K562 (cell line): ENCODE data around the gene LY6G6F. TPM values are rescaled to one million over a fixed set of nuclear protein-coding genes. Genes with fewer than 3 reads are reported as not detected.

Experiments
- ARHGAP35 ChIP-seq: fragments of 450-650 bp; IDR thresholded peaks from 2 replicates; pipeline ENCODE4 v1.6.1; 2018; ENCODE audit not compliant: partially characterized antibody
- ATF7 ChIP-seq: fragments of 450-650 bp; IDR thresholded peaks from 2 replicates; pipeline ENCODE4 v1.7.1; 2014; ENCODE audit warnings: mild to moderate bottlenecking, moderate library complexity
- EHMT2 ChIP-seq: fragments of 450-650 bp; IDR thresholded peaks from 2 replicates; pipeline ENCODE4 v1.6.1; 2018; ENCODE audit warnings: antibody characterized with exemption
- GTF2A2 ChIP-seq: IDR thresholded peaks from 2 replicates; pipeline ENCODE4 v1.6.1; 2016; ENCODE audit warnings: mild to moderate bottlenecking, missing genetic modification characterization, missing compliant biosample characterization
- HMG20B ChIP-seq: fragments of 250-450 bp; sonication (Bioruptor Pico); IDR thresholded peaks from 2 replicates; pipeline ENCODE4 v1.5.0; 2021; ENCODE audit warnings: mild to moderate bottlenecking
- HOXB6 ChIP-seq: fragments of 250-450 bp; sonication (Bioruptor Pico); IDR thresholded peaks from 2 replicates; pipeline ENCODE4 v1.5.1; 2022; ENCODE audit warnings: mild to moderate bottlenecking, borderline replicate concordance
- LCOR ChIP-seq: sonication (generic); formaldehyde crosslinking; IDR thresholded peaks from 2 replicates; pipeline ENCODE4 v1.8.0; 2022; ENCODE audit warnings: mild to moderate bottlenecking, missing genetic modification reagents
- MTA3 ChIP-seq: fragments of 450-650 bp; formaldehyde crosslinking; IDR thresholded peaks from 2 replicates; pipeline ENCODE4 v1.6.1; 2017; ENCODE audit warnings: mild to moderate bottlenecking, borderline replicate concordance
- NFXL1 ChIP-seq: fragments of 450-650 bp; formaldehyde crosslinking; IDR thresholded peaks from 2 replicates; pipeline ENCODE4 v1.4.0; 2021; ENCODE audit warnings: mild to moderate bottlenecking
- RFX5 ChIP-seq: IDR thresholded peaks from 2 replicates; pipeline ENCODE4 v1.6.1; 2011; ENCODE audit warnings: low read depth, mild to moderate bottlenecking, improper control_type of control experiment, low read length
- SMARCB1 ChIP-seq: IDR thresholded peaks from 2 replicates; pipeline ENCODE4 v1.6.1; 2011; ENCODE audit warnings: improper control_type of control experiment, low read depth; ENCODE audit not compliant: insufficient read length
- TAF9B ChIP-seq: fragments of 450-650 bp; IDR thresholded peaks from 2 replicates; pipeline ENCODE4 v1.6.1; 2018; ENCODE audit warnings: mild to moderate bottlenecking; ENCODE audit not compliant: partially characterized antibody
- ZNF347 ChIP-seq: fragments of 450-650 bp; formaldehyde crosslinking; IDR thresholded peaks from 2 replicates; pipeline ENCODE4 v1.4.0; 2020; ENCODE audit warnings: low read depth, mild to moderate bottlenecking, moderate library complexity
- ZNF76 ChIP-seq: fragments of 250-450 bp; sonication (Bioruptor Pico); IDR thresholded peaks from 2 replicates; pipeline ENCODE4 v1.4.0; 2020; ENCODE audit warnings: mild to moderate bottlenecking, moderate library complexity, borderline replicate concordance
- polyA plus RNA-seq, 8 experiments: library from polyadenylated mRNA; depleted of rRNA in 4 of 8; stranded (reverse) in 5 of 8; unstranded in 3 of 8; fragments of >200 nt; fragmentation: Nextera tagmentation in 2 of 8; fragmentation: Illumina TruSeq in 1 of 8; extraction: Ambion mirVana in 2 of 8; extraction: Trizol in 1 of 8; gene quantifications; 2 replicates each; pipeline versions ENCODE4 v1.2.1 to v1.2.3, GENCODE V29; 2011 to 2014; ENCODE audit warnings: inconsistent platforms in 1 of 8, missing spikeins in 1 of 8
- total RNA-seq, 7 experiments: library from RNA; depleted of rRNA in 6 of 7; stranded (reverse); fragments of >200 nt in 6 of 7; fragmentation: Illumina TruSeq in 2 of 7; extraction: Trizol in 2 of 7; gene quantifications; 2 replicates each; pipeline versions ENCODE4 v1.2.1 to v1.2.3, GENCODE V29; 2011 to 2021; ENCODE audit warnings: low replicate concordance in 1 of 7
- TF ChIP-seq, protein P1 (sequence below), 2 experiments: fragments of 450-650 bp in 1 of 2; sonication (generic) in 1 of 2; formaldehyde crosslinking in 1 of 2; IDR thresholded peaks in 1 of 2; conservative IDR thresholded peaks in 1 of 2; 2 replicates each; pipeline versions ENCODE4 v1.6.1 to v1.8.1; 2016 to 2023; ENCODE audit warnings: mild to moderate bottlenecking in 2 of 2, moderate library complexity in 2 of 2, inconsistent platforms in 1 of 2, missing genetic modification reagents in 1 of 2
- TF ChIP-seq, protein P2 (sequence below): fragments of 250-450 bp; sonication (Bioruptor Pico); IDR thresholded peaks from 2 replicates; pipeline ENCODE4 v1.4.0; 2020
- TF ChIP-seq, protein P3 (sequence below), 3 experiments: IDR thresholded peaks in 2 of 3; conservative IDR thresholded peaks in 1 of 3; 2 replicates each; pipeline ENCODE4 v1.5.1; 2011 to 2012; ENCODE audit warnings: low read length in 3 of 3, mild to moderate bottlenecking in 3 of 3, control low read depth in 2 of 3, improper control_type of control experiment in 1 of 3, inconsistent platforms in 1 of 3, low read depth in 1 of 3, mixed read lengths in 1 of 3, moderate library complexity in 1 of 3; ENCODE audit not compliant: insufficient read depth in 2 of 3

The LY6G6F gene
- total and polyA plus RNA-seq, 9 of the 15 experiments (the other 6 are each of a cell fraction or from before 2014, with no cell fraction given), result 0.14 to 0.50 (median 0.28) TPM; not detected in 2

GRCh38 chr6:31734821-31735406 is 28.2 kb downstream of the LY6G6F start (continued):
- no peak for TF ChIP-seq MTA3
- TF ChIP-seq GTF2A2 (tag), result no peak
- TF ChIP-seq LCOR (CRISPR knock-in tag), result no peak
- no peak for TF ChIP-seq NFXL1 (CRISPR knock-in tag)
- TF ChIP-seq, protein P1, sequence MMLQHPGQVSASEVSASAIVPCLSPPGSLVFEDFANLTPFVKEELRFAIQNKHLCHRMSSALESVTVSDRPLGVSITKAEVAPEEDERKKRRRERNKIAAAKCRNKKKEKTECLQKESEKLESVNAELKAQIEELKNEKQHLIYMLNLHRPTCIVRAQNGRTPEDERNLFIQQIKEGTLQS (IDR thresholded peaks at IDR 0.05), result no peak
- TF ChIP-seq, protein P1 (CRISPR knock-in tag; conservative IDR thresholded peaks at IDR 0.05), result no peak; the same call in none of the 2 replicates
- TF ChIP-seq ARHGAP35, result peak; percentile 85
- TF ChIP-seq, protein P2, sequence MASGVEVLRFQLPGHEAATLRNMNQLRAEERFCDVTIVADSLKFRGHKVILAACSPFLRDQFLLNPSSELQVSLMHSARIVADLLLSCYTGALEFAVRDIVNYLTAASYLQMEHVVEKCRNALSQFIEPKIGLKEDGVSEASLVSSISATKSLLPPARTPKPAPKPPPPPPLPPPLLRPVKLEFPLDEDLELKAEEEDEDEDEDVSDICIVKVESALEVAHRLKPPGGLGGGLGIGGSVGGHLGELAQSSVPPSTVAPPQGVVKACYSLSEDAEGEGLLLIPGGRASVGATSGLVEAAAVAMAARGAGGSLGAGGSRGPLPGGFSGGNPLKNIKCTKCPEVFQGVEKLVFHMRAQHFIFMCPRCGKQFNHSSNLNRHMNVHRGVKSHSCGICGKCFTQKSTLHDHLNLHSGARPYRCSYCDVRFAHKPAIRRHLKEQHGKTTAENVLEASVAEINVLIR, result no peak
- TF ChIP-seq HOXB6 (CRISPR knock-in tag), result no peak
- TF ChIP-seq RFX5, result no peak
- no peak for TF ChIP-seq HMG20B (CRISPR knock-in tag)
- no peak for TF ChIP-seq SMARCB1
- peak; percentile 74 for TF ChIP-seq EHMT2
- 0 out of 2 replicates have a peak, but pooled peaks have one; percentile 6 for TF ChIP-seq ZNF347 (CRISPR knock-in tag)
- TF ChIP-seq ZNF76, result 0 out of 2 replicates have a peak, but pooled peaks have one; percentile 33
- TF ChIP-seq TAF9B, result no peak
- TF ChIP-seq ATF7, result no peak
- TF ChIP-seq, protein P3, sequence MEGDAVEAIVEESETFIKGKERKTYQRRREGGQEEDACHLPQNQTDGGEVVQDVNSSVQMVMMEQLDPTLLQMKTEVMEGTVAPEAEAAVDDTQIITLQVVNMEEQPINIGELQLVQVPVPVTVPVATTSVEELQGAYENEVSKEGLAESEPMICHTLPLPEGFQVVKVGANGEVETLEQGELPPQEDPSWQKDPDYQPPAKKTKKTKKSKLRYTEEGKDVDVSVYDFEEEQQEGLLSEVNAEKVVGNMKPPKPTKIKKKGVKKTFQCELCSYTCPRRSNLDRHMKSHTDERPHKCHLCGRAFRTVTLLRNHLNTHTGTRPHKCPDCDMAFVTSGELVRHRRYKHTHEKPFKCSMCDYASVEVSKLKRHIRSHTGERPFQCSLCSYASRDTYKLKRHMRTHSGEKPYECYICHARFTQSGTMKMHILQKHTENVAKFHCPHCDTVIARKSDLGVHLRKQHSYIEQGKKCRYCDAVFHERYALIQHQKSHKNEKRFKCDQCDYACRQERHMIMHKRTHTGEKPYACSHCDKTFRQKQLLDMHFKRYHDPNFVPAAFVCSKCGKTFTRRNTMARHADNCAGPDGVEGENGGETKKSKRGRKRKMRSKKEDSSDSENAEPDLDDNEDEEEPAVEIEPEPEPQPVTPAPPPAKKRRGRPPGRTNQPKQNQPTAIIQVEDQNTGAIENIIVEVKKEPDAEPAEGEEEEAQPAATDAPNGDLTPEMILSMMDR (IDR thresholded peaks at IDR 0.05 in 2 of 3, conservative IDR thresholded peaks at IDR 0.05 in 1 of 3; ENCODE audit: insufficient read depth in 2 of 3, low read depth in 1 of 3, low read length in 3 of 3), result no peak; a peak in 1 of 6 replicates
